Measurements from ENCODE around the gene IKZF3.

- no peak for TF ChIP-seq CTCF (IDR thresholded peaks at IDR 0.05; ENCODE audit: low read length)
- no peak for TF ChIP-seq EZH2phosphoT487 (IDR thresholded peaks at IDR 0.05; ENCODE audit: low read length)
These were observed 128.2 kb downstream of the IKZF3 start for GRCh38 chr17:39735882-39736281.

Measured in MM.1S (cell line).